Measurements from ENCODE around the gene CEP112. TPM values are rescaled to one million over a fixed set of nuclear protein-coding genes. Genes with fewer than 3 reads are reported as not detected.

The CEP112 gene
- total and polyA plus RNA-seq, 2 experiments from 2014 or later = 4.0 to 4.3 TPM

GRCh38 chr17:65730711-65731169, 461.2 kb downstream of the CEP112 start:
- no peaks in the 10 kb centered on the region for H3K9me3 Mint-ChIP-seq
- no peak for ATAC-seq

More at GRCh38 chr17:65730711-65731169, 461.2 kb downstream of the CEP112 start:
- no peak overlapping the region for H3K4me3 ChIP-seq
- H3F3A ChIP-seq (replicated peaks; ENCODE audit: low read depth) = no peaks in the 10 kb centered on the region
- no peak for TF ChIP-seq REST (IDR thresholded peaks at IDR 0.05; ENCODE audit: unreplicated experiment)
- TF ChIP-seq NANOG (IDR thresholded peaks at IDR 0.05; ENCODE audit: borderline replicate concordance) = no peak
- TF ChIP-seq STAT1 (IDR thresholded peaks at IDR 0.05; ENCODE audit: unreplicated experiment) = no peak
- no peak for TF ChIP-seq ZNF114 (CRISPR knock-in tag; IDR thresholded peaks at IDR 0.05)
- no peak for TF ChIP-seq POLR2AphosphoS5 (IDR thresholded peaks at IDR 0.05; ENCODE audit: low read depth)
- TF ChIP-seq, protein P1, sequence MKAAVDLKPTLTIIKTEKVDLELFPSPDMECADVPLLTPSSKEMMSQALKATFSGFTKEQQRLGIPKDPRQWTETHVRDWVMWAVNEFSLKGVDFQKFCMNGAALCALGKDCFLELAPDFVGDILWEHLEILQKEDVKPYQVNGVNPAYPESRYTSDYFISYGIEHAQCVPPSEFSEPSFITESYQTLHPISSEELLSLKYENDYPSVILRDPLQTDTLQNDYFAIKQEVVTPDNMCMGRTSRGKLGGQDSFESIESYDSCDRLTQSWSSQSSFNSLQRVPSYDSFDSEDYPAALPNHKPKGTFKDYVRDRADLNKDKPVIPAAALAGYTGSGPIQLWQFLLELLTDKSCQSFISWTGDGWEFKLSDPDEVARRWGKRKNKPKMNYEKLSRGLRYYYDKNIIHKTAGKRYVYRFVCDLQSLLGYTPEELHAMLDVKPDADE (IDR thresholded peaks at IDR 0.05) = no peak
- TF ChIP-seq, protein P2, sequence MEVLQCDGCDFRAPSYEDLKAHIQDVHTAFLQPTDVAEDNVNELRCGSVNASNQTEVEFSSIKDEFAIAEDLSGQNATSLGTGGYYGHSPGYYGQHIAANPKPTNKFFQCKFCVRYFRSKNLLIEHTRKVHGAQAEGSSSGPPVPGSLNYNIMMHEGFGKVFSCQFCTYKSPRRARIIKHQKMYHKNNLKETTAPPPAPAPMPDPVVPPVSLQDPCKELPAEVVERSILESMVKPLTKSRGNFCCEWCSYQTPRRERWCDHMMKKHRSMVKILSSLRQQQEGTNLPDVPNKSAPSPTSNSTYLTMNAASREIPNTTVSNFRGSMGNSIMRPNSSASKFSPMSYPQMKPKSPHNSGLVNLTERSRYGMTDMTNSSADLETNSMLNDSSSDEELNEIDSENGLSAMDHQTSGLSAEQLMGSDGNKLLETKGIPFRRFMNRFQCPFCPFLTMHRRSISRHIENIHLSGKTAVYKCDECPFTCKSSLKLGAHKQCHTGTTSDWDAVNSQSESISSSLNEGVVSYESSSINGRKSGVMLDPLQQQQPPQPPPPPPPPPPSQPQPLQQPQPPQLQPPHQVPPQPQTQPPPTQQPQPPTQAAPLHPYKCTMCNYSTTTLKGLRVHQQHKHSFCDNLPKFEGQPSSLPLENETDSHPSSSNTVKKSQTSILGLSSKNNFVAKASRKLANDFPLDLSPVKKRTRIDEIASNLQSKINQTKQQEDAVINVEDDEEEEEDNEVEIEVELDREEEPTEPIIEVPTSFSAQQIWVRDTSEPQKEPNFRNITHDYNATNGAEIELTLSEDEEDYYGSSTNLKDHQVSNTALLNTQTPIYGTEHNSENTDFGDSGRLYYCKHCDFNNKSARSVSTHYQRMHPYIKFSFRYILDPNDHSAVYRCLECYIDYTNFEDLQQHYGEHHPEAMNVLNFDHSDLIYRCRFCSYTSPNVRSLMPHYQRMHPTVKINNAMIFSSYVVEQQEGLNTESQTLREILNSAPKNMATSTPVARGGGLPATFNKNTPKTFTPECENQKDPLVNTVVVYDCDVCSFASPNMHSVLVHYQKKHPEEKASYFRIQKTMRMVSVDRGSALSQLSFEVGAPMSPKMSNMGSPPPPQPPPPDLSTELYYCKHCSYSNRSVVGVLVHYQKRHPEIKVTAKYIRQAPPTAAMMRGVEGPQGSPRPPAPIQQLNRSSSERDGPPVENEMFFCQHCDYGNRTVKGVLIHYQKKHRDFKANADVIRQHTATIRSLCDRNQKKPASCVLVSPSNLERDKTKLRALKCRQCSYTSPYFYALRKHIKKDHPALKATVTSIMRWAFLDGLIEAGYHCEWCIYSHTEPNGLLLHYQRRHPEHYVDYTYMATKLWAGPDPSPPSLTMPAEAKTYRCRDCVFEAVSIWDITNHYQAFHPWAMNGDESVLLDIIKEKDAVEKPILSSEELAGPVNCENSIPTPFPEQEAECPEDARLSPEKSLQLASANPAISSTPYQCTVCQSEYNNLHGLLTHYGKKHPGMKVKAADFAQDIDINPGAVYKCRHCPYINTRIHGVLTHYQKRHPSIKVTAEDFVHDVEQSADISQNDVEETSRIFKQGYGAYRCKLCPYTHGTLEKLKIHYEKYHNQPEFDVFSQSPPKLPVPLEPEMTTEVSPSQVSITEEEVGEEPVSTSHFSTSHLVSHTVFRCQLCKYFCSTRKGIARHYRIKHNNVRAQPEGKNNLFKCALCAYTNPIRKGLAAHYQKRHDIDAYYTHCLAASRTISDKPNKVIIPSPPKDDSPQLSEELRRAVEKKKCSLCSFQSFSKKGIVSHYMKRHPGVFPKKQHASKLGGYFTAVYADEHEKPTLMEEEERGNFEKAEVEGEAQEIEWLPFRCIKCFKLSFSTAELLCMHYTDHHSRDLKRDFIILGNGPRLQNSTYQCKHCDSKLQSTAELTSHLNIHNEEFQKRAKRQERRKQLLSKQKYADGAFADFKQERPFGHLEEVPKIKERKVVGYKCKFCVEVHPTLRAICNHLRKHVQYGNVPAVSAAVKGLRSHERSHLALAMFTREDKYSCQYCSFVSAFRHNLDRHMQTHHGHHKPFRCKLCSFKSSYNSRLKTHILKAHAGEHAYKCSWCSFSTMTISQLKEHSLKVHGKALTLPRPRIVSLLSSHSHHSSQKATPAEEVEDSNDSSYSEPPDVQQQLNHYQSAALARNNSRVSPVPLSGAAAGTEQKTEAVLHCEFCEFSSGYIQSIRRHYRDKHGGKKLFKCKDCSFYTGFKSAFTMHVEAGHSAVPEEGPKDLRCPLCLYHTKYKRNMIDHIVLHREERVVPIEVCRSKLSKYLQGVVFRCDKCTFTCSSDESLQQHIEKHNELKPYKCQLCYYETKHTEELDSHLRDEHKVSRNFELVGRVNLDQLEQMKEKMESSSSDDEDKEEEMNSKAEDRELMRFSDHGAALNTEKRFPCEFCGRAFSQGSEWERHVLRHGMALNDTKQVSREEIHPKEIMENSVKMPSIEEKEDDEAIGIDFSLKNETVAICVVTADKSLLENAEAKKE (CRISPR knock-in tag; IDR thresholded peaks at IDR 0.05) = no peak
- no peak for TF ChIP-seq ZNF331 (CRISPR knock-in tag; IDR thresholded peaks at IDR 0.05; ENCODE audit: low read depth)
- TF ChIP-seq EZH2 (IDR thresholded peaks at IDR 0.05; ENCODE audit: low read depth, unreplicated experiment) = no peak
- no peak for TF ChIP-seq JUNB (IDR thresholded peaks at IDR 0.05; ENCODE audit: unreplicated experiment)
- no peak for TF ChIP-seq CREB1 (CRISPR knock-in tag; IDR thresholded peaks at IDR 0.05; ENCODE audit: low read depth)
- no peaks in the 10 kb centered on the region for H3K4me1 Mint-ChIP-seq
- DNase-seq (ENCODE audit: low spot score) = no peak
- no peak overlapping the region for H3K27ac ChIP-seq (ENCODE audit: low read depth)
- no peaks in the 10 kb centered on the region for H3K36me3 Mint-ChIP-seq (ENCODE audit: low read depth)
- H3K4me2 ChIP-seq = no peak overlapping the region
- H4K20me1 ChIP-seq (replicated peaks; ENCODE audit: insufficient read depth) = no peaks in the 10 kb centered on the region
- no peak overlapping the region for H2AFZ ChIP-seq
- no peak overlapping the region for H3K4me3 Mint-ChIP-seq
- no peaks in the 10 kb centered on the region for H3K79me2 ChIP-seq (replicated peaks; ENCODE audit: insufficient read depth)
- no peaks in the 10 kb centered on the region for H3K4me1 ChIP-seq (ENCODE audit: insufficient read depth)
- H3K27ac Mint-ChIP-seq = no peak overlapping the region
- H3K9me2 ChIP-seq (ENCODE audit: insufficient read depth) = peaks cover 3% of the 10 kb centered on the region; the same call in 1 of the 2 replicates
- no peaks in the 10 kb centered on the region for H3K27me3 Mint-ChIP-seq (ENCODE audit: insufficient read depth, low read depth, poor library complexity)
- H3K36me3 ChIP-seq (ENCODE audit: insufficient read depth) = no peaks in the 10 kb centered on the region
- no peaks in the 10 kb centered on the region for H3K27me3 ChIP-seq (ENCODE audit: insufficient read depth)
